ENCODE results near the gene MT1B.

The MT1B gene

GRCh38 chr16:56697456-56698155, 45.9 kb downstream of the MT1B start:
- H3K9me3 Mint-ChIP-seq: no peaks in the 10 kb centered on the region
- H3K4me1 Mint-ChIP-seq (ENCODE audit: low read depth): peaks cover 7% of the 10 kb centered on the region
- H3K4me3 Mint-ChIP-seq: no peak overlapping the region
- H3K36me3 Mint-ChIP-seq (ENCODE audit: low read depth): no peaks in the 10 kb centered on the region
- H3K27me3 Mint-ChIP-seq: no peaks in the 10 kb centered on the region
- no peak overlapping the region for H3K27ac Mint-ChIP-seq

GRCh38 chr16:56700195-56700594, 48.5 kb downstream of the MT1B start:
- H3K36me3 Mint-ChIP-seq (ENCODE audit: low read depth): no peaks in the 10 kb centered on the region
- H3K4me3 Mint-ChIP-seq: no peak overlapping the region
- no peaks in the 10 kb centered on the region for H3K27me3 Mint-ChIP-seq
- H3K9me3 Mint-ChIP-seq: no peaks in the 10 kb centered on the region
- H3K27ac Mint-ChIP-seq: no peak overlapping the region
- peaks cover 7% of the 10 kb centered on the region for H3K4me1 Mint-ChIP-seq (ENCODE audit: low read depth)

DNA sequence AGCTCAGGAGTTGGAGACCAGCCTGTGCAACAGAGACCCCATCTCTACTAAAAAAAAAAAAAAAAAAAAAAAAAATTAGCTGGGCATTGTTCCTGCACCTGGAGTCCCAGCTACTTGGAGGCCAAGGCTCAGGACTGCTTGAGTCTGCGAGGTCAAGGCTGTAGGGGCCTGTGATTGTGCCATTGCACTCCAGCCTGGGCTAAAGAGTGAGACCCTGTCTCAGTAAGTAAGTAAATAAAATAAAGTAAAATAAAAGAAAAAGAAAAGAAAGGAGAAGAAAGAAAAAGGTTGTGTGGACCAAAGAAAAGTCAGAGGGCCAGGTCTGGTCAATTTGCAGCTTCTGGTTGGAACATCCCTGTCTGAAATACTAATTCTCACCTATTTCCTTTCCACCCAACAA, 48.9 kb downstream of the MT1B start:
- Mint-ChIP-seq H3K36me3 (ENCODE audit: low read depth) (no peaks in the 10 kb centered on the region), H3K4me3 (no peak overlapping the region), H3K4me1 (ENCODE audit: low read depth) (peaks cover 7% of the 10 kb centered on the region), H3K27me3 (no peaks in the 10 kb centered on the region), H3K9me3 (no peaks in the 10 kb centered on the region), H3K27ac (no peak overlapping the region)

- H3K4me1 Mint-ChIP-seq (ENCODE audit: low read depth): peaks cover 7% of the 10 kb centered on the region
- no peaks in the 10 kb centered on the region for H3K27me3 Mint-ChIP-seq
- no peaks in the 10 kb centered on the region for H3K9me3 Mint-ChIP-seq
- H3K27ac Mint-ChIP-seq: no peak overlapping the region
- H3K36me3 Mint-ChIP-seq (ENCODE audit: low read depth): no peaks in the 10 kb centered on the region
- no peak overlapping the region for H3K4me3 Mint-ChIP-seq
Observed at GRCh38 chr16:56701534-56701933, 49.8 kb downstream of the MT1B start.
